Measurements from ENCODE around the gene DDR1.

DNA sequence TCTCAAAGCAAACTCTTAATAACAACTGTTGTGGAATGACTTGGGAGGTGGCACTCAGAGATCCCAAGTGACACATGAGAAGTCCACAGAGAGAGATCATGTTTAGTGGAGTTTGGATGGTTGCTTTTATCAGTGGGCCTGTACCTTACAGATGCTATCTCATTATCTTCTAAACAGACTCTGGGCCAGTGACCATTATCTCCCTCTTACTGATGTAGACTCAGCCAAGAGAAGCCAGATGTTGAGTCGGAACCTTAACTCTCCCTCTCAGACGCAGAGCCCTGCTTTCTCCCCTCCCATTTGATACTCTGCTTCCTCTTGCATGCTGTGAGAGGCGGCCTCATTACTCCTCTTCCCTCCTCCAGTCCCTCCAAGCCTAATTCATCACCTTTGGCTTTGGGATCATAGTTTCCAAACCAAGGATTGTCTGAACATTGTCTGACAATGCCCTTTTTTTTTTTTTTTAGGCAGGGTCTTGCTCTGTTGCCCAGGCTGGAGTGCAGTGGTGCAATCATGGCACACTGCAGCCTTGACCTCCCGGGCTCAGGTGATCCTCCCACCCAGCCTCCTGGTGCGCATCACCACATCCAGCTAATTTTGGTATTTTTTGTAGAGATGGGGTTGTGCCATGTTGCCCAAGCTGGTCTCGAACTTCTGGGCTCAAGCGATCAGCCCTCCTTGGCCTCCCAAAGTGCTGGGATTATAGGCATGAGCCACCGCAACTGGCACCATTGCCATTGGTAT is 4.5 kb upstream of the DDR1 start:
- no peak for TF ChIP-seq ZBTB7A (IDR thresholded peaks at IDR 0.05; ENCODE audit: low read depth)
- no peak for TF ChIP-seq YY1 (IDR thresholded peaks at IDR 0.05; ENCODE audit: low read depth)
- TF ChIP-seq, protein P1, sequence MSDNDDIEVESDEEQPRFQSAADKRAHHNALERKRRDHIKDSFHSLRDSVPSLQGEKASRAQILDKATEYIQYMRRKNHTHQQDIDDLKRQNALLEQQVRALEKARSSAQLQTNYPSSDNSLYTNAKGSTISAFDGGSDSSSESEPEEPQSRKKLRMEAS (IDR thresholded peaks at IDR 0.05), result no peak
- no peak for TF ChIP-seq EGR1 (IDR thresholded peaks at IDR 0.05)
- TF ChIP-seq EP300 (IDR thresholded peaks at IDR 0.05; ENCODE audit: borderline replicate concordance), result no peak
